Activated naive CD8-positive, alpha-beta T cell treated with anti-CD3 and anti-CD28 coated beads, Interleukin-2, amount 50 U/mL, for 16 hours (primary cell): ENCODE measurements around the gene NETO1.

ENCODE experiments used
- DNase-seq: peaks from one replicate; pipeline ENCODE4 v3.0.0-alpha.2; 2020; ENCODE audit warnings: low read depth, low spot score

Gene NETO1, protein sequence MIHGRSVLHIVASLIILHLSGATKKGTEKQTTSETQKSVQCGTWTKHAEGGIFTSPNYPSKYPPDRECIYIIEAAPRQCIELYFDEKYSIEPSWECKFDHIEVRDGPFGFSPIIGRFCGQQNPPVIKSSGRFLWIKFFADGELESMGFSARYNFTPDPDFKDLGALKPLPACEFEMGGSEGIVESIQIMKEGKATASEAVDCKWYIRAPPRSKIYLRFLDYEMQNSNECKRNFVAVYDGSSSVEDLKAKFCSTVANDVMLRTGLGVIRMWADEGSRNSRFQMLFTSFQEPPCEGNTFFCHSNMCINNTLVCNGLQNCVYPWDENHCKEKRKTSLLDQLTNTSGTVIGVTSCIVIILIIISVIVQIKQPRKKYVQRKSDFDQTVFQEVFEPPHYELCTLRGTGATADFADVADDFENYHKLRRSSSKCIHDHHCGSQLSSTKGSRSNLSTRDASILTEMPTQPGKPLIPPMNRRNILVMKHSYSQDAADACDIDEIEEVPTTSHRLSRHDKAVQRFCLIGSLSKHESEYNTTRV

DNA sequence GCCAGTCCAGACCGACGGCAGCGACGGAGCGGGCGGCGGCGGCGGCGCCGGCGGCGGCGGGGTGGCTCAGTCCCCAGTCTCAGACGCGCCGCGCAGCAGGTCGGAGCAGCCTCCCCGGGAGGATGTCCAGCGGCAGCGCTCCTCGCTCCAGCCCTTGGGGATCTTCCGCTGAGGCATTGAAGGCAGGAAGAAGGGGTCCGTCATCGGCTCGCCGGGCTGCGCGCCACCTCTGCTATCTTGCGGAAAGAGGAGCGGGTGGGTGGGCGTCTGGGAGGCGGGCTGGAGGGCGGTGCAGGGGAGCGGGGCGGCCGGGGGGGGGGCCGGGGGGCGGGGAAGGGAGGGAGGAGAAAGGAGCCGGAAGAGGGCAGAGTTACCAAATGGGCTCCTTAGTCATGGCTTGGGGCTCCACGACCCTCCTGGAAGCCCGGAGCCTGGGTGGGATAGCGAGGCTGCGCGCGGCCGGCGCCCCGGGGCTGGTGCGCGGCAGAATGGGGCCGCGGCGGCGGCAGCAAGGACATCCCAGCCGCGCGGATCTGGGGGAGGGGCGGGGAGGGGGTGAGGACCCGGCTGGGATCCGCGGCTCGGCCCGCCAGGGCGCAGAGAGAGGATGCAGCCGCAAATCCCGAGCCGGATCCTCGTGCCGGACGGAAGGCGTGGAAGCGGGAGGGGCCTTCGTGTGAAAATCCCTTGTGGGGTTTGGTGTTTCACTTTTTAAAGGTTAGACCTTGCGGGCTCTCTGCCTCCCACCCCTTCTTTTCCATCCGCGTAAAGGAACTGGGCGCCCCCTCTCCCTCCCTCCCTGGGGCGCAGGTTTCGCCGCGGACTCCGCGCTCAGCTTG is at the start of gene NETO1:
TSS of gene NETO1 (minus strand) at position 242 of the 839 bp plus-strand sequence. CDS start 696 bp downstream, outside the sequence.
- no peak for DNase-seq

DNA sequence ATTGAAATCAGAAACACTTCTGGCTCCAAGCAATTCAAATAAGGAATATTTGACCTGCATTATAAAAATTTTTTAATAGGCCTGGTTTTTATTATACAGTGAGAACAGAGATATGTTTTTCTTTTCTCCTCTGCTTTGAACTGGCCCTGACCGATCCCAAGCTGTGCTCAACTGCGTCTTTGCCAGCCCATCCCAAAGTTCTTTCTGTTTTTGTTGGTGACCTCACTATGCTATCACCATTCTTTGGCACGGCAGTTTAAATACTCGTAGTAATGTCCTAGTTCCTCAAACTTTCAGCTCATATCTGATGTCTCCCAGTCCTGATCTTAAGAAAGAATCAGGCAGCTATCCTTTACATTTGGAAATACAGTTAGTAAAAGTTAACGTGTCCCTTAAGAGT is 42.3 kb upstream of the NETO1 start:
- DNase-seq: no peak

GRCh38 chr18:72908181-72908580 is 40.4 kb upstream of the NETO1 start:
- no peak for DNase-seq

DNA sequence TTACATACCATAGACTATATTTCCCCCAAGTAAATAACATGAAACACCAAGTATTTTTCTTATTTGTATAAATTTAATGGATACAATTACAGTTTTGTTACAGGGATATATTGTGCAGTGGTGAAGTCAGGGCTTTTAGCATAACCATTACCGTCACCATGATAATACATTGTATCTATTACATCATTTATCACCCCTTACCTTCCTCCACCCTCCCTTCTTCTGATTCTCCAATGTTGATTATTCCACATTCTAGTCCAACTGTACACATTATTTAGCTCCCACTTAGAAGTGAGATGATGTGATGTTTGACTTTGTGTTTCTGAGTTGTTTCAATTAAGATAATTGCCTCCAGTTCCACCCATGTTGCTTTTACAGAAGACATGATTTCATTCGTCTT is 35.2 kb upstream of the NETO1 start:
- DNase-seq: no peak

GRCh38 chr18:72899338-72899737 is 31.6 kb upstream of the NETO1 start:
- no peak for DNase-seq

- no peak for DNase-seq
Observed at GRCh38 chr18:72898870-72899269, 31.1 kb upstream of the NETO1 start.

- DNase-seq: no peak
Observed at GRCh38 chr18:72895548-72895947, 27.8 kb upstream of the NETO1 start.

DNA sequence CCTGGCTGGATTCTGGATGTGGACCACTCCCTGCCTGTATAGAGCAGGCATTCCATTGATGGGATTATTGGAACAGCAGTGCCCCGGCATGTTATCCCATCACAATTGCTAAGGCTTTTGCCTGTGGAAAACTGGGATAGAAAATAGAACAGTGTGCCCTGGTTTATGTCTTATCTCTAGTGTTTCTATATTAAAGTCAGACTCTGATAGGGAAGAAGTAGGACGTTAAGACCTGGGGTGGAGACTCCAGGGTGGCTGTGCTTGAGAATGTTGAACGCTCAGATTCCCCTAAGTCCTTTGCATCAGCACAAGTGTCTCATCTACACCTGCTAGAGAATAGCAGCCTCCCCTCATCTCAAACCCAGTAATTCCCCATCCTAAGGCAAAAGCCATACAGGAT is 10.8 kb upstream of the NETO1 start:
- no peak for DNase-seq

DNA sequence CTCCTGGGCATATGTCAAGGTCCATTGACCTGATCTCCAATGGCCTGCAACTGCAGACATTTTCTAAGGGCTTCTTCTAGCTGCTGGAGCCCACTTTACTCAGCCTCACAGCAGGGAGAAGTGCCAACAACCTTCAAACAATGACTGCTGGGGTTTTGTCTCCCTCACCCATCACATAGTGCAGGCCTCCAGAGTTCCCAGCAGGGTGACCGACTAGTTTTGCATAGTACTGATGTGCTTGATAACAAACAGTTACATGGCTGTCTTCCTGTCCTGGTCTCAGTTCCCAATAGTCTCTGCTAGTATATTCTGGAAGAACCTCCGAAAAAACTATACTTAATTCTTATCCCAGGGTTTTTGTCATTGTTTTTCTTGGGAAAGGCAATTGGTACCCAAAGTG is 10.4 kb upstream of the NETO1 start:
- no peak for DNase-seq

DNA sequence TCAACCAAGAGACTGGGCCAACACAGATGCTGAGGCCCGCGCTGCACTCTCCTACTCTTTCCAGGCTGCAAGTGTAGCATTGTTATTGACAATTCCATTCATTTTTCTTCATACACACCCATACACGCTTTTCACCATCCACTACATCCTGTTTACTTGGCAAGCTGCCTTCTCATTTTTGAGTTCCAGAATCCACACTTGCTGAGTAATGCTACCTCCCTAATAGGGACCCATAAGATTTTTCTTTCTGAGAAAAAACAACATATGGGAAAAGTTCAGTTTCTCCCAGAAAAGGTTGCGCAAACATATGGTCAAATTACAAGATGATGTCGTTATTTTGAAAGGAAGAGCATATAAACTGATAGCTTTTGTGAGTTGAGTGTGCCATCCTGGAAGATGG is 3.3 kb upstream of the NETO1 start:
- DNase-seq: no peak

DNA sequence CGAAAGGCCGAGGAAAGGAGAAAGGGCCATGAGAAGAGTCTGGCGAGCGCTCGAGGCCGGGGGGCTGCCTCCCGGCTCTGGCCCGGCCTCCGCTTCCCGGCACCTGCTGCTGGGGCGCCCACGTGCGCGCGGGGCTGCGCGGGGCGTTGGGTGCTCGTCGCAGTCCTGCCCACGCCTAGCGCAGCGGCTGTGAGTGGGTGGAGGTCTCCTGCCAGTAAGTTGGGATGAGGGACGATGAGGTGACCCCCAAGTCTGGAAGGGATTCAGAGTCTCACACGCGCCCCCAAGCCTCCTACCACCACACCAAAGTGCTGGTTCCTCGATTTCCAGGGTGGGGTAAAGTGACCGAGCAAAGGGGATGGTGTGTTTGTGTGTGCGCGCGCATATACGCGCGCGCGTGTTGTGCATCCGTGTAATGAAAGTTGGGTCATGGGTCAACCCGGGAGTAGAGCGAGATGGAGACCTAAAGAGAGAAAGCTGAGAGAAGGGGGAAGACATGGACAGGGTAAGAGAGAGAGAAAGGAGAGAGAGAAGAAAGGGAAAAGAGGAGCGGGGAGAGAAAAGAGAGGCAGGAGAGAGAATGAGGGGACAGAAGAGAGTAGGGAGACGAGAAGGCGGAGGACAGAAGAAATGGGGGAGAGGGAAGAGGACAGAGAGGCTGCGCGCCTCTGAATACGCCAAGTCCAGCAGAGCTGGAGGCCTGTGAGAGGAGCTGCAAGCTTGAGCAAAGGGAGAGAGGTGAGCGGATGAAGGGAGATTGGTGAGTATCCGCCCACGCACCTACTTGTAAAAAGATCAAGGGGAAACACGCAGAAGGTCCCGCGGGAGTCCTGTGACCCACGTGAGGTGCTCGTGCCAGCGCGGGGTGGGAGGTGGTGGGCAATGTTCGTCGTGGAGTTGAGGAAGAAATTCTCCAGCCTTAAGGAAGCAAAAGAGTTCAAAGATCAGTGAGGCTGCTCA is 1.7 kb upstream of the NETO1 start:
- no peak for DNase-seq

DNA sequence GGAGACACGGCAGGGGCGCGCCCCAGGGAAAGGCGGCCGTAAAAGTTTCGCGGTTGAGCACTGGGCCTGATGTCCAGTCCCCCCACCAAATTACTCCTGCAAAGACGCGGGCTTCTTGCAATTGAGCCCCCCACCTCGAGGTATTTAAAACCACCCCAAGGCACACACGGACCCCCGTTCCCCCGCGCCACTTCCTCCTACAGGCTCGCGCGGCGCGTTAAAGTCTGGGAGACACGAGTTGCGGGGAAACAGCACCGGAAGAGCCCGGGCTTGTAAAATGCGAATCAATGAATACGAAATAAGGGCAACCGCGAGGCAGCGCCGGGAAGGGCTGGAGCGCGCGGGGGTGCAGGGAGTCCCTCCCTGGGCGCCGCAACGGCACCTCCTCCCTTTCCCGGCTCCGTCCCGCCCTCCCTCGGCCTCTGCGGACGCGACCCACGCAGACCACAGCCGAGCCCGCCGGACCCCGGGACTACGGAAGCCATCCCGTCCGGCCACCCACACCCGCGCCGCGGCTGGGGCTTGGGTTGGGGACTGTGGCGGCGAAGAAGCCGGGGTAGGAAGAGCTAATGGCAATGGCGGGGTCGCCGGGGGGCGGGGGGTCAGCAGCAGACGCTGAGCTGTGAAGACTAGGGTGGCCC is 918 bp upstream of the NETO1 start:
- DNase-seq: no peak

DNA sequence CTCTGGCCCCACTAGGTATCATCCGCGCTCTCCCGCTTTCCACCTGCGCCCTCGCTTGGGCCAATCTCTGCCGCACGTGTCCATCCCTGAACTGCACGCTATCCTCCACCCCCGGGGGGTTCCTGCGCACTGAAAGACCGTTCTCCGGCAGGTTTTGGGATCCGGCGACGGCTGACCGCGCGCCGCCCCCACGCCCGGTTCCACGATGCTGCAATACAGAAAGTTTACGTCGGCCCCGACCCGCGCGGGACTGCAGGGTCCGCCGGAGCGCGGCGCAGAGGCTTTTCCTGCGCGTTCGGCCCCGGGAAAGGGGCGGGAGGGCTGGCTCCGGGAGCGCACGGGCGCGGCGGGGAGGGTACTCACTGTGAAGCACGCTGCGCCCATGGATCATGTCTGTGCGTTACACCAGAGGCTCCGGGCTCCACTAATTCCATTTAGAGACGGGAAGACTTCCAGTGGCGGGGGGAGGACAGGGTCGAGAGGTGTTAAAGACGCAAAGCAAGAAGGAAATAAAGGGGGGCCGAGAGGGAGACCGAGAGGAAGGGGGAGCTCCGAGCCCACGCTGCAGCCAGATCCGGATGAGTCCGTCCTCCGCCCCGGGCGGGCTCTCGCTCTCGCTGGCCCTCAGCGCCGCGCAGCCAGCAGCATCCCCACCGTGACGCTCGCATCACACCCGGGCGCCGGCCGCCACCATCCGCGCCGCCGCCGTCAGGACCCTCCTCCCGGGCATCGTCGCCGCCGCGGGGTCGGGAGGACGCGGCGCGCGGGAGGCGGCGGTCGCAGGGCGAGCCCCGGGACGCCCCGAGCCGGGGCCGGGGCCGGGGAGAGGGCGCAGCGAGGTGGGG is 664 bp downstream of the NETO1 start:
- DNase-seq: no peak

- no peak for DNase-seq
Observed at GRCh38 chr18:72866442-72866900, 1.3 kb downstream of the NETO1 start.

GRCh38 chr18:72863754-72864153 is 4.0 kb downstream of the NETO1 start:
- no peak for DNase-seq

DNA sequence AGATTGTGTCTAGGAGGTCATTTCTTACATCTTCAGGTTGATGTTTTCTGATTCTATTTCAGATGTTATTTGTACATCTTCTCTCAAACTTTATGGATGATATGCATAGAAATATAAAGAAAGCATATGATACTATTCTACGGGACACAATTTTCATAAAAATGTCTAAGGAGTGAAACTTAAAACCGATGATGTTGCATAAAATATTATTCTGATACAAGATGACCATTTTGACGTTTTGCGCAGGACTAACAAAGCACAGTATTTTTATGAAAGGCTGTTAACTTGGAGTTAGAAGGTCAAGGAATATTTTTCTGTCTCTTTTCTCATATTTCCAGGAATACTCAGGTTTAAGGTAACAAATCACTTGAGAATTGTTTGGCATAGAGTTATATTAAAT is 8.7 kb downstream of the NETO1 start:
- DNase-seq: no peak

DNA sequence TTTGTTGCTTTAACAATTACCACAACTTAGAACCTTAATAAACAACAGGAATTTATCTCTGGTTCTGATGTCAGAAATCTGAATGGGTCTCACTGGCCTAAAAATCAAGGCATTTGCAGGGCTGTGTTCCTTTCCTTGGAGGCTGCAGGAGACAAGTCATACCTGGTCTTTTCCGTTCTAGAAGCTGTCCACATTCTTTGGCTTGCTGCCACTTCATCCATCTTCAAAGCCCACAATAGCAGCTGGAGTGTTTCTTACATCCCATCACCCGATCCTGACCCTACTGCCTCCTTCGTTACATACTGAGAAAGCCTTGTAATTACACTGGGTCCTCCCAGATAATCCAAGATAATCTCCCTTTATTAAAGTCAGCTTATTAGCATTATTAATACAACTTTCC is 18.1 kb downstream of the NETO1 start:
- DNase-seq: no peak

DNA sequence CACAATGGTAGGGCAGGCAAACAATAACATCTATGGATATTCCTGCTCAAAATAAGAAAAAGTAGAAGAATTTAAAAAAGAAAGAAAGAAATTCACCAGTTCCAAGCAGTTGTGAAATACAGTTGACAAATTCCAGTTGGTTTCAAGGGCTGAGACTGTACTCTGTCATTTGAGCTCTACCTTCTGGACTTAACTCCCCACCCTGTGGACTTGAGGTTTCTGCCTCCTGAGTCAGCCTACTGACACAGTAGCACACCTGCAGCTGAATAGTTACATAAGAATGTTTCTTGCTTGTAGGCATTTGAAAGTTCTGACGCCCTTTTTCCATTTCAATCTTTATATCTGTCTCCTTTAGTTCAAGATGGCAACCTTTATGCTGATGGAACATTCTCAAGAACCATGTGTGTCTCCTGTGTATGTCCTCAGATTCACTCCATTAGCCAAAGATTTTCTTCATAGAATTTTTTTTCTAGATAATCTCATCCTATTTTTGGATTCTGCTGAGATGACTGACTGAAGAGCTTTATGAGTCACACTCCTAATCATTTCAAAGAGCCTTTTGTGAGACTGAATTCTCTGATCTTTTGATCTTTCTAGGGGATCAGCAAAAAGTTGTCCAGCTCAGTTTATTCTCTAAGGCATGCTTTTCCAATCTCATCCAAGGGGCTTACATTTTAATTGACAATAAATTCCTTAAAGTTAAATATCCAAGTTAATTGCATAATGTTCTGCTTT is 19.1 kb downstream of the NETO1 start:
- DNase-seq: no peak

DNA sequence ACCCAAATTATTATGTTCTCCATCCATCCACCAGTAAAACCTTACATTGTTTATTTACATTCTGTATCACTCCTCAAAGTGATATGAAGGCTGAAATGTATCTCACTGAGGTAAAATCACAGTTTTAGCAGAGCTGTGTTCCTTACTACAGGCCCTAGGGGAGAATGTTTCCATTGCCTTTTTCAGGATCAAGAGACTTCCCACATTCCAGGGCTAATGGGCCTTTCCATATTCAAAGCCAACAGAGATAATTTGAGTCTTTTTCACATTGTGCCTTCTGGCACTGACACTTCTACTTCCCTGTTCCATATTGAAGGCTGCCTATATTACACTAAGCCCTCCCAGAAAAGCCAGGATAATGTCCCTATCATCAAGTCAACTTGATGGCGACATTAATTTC is 20.0 kb downstream of the NETO1 start:
- no peak for DNase-seq
